Loucy (cell line): ENCODE measurements around the gene CDH4.

Experiments used
- H2AFZ ChIP-seq: fragments of 200-600 bp; sonication (generic); 2 replicates; pipeline ENCODE4 v1.6.0; 2016; ENCODE audit warnings: antibody characterized with exemption, mild to moderate bottlenecking, low read length, moderate library complexity
- H3F3A ChIP-seq: fragments of 200-600 bp; 2 replicates; pipeline ENCODE4 v1.6.0; 2016; ENCODE audit warnings: antibody characterized with exemption, low read depth, mild to moderate bottlenecking
- H3K27me3 ChIP-seq: fragments of 200-600 bp; sonication (generic); 2 replicates; pipeline ENCODE4 v1.6.1; 2014; ENCODE audit warnings: low read length, mild to moderate bottlenecking; ENCODE audit not compliant: insufficient read depth, poor library complexity, severe bottlenecking
- H3K36me3 ChIP-seq: fragments of 200-600 bp; sonication (generic); 2 replicates; pipeline ENCODE4 v1.6.1; 2016; ENCODE audit warnings: low read length; ENCODE audit not compliant: insufficient read depth
- H3K4me1 ChIP-seq: fragments of 200-600 bp; sonication (generic); 2 replicates; pipeline ENCODE4 v1.5.1; 2014; ENCODE audit warnings: low read length, mild to moderate bottlenecking; ENCODE audit not compliant: insufficient read depth, poor library complexity, severe bottlenecking
- H3K4me2 ChIP-seq: fragments of 200-600 bp; sonication (generic); 2 replicates; pipeline ENCODE4 v1.6.0; 2014; ENCODE audit warnings: antibody characterized with exemption, low read length, low read depth, mild to moderate bottlenecking; ENCODE audit not compliant: poor library complexity, severe bottlenecking
- H3K4me3 ChIP-seq: fragments of 200-600 bp; sonication (generic); 2 replicates; pipeline ENCODE4 v1.5.1; 2014; ENCODE audit warnings: low read length, mild to moderate bottlenecking, mixed read lengths; ENCODE audit not compliant: poor library complexity, severe bottlenecking
- H3K79me2 ChIP-seq: fragments of 200-600 bp; sonication (generic); 2 replicates; pipeline ENCODE4 v1.6.1; 2014; ENCODE audit warnings: low read length; ENCODE audit not compliant: insufficient read depth
- H3K9ac ChIP-seq: fragments of 200-600 bp; sonication (generic); 2 replicates; pipeline ENCODE4 v1.6.0; 2014; ENCODE audit warnings: mild to moderate bottlenecking, low read depth, low read length, moderate library complexity; ENCODE audit not compliant: poor library complexity, severe bottlenecking
- H3K9me2 ChIP-seq: fragments of 200-600 bp; sonication (generic); replicated peaks from 2 replicates; pipeline ENCODE4 v1.6.1; 2016; ENCODE audit warnings: low read depth, low read length, mixed read lengths
- H3K9me3 ChIP-seq: fragments of 200-600 bp; sonication (generic); 2 replicates; pipeline ENCODE4 v1.6.1; 2014; ENCODE audit warnings: mild to moderate bottlenecking, antibody characterized with exemption, low read length, low read depth; ENCODE audit not compliant: insufficient read depth
- H4K20me1 ChIP-seq: fragments of 200-600 bp; sonication (generic); 2 replicates; pipeline ENCODE4 v1.6.0; 2014; ENCODE audit warnings: antibody characterized with exemption, low read length, mild to moderate bottlenecking; ENCODE audit not compliant: insufficient read depth, poor library complexity, severe bottlenecking
- EZH2phosphoT487 ChIP-seq: fragments of 200-600 bp; IDR thresholded peaks from 2 replicates; pipeline ENCODE4 v1.6.1; 2018; ENCODE audit warnings: antibody characterized with exemption, mild to moderate bottlenecking, moderate library complexity, borderline replicate concordance
- TF ChIP-seq, protein P1 (sequence below): fragments of 200-600 bp; sonication (generic); conservative IDR thresholded peaks from 2 replicates; pipeline ENCODE4 v1.5.1; 2014; ENCODE audit warnings: mild to moderate bottlenecking, antibody characterized with exemption, low read length

Gene CDH4

DNA sequence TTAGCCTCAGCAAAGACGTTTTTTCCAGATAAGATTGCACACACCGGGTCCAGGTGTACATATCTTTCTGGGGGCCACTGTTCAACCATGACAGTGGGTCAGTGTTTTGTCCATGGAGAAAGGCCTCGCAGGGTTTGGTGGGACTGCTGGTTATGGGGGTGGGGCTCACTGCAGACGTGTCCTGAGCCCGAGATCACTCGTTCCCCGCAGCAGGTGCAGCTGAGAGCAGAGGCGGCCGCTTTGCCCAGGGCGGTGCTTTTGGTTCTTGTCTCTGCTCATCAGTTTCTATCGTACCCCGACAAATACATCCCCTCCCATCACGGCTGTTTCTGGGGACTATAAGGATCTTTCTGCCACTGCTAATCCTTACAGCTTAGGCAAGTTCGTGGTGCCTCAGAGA lies 166.9 kb downstream of the CDH4 start:
- no peaks in the 10 kb centered on the region for H3K9me3 ChIP-seq
- no peak overlapping the region for H3K9ac ChIP-seq
- H3K79me2 ChIP-seq = no peaks in the 10 kb centered on the region
- H2AFZ ChIP-seq = no peak overlapping the region
- no peak overlapping the region for H3K4me2 ChIP-seq
- H3K36me3 ChIP-seq = no peaks in the 10 kb centered on the region
- no peaks in the 10 kb centered on the region for H3K4me1 ChIP-seq
- no peaks in the 10 kb centered on the region for H4K20me1 ChIP-seq
- no peaks in the 10 kb centered on the region for H3K27me3 ChIP-seq
- no peak for TF ChIP-seq EZH2phosphoT487
- TF ChIP-seq, protein P1, sequence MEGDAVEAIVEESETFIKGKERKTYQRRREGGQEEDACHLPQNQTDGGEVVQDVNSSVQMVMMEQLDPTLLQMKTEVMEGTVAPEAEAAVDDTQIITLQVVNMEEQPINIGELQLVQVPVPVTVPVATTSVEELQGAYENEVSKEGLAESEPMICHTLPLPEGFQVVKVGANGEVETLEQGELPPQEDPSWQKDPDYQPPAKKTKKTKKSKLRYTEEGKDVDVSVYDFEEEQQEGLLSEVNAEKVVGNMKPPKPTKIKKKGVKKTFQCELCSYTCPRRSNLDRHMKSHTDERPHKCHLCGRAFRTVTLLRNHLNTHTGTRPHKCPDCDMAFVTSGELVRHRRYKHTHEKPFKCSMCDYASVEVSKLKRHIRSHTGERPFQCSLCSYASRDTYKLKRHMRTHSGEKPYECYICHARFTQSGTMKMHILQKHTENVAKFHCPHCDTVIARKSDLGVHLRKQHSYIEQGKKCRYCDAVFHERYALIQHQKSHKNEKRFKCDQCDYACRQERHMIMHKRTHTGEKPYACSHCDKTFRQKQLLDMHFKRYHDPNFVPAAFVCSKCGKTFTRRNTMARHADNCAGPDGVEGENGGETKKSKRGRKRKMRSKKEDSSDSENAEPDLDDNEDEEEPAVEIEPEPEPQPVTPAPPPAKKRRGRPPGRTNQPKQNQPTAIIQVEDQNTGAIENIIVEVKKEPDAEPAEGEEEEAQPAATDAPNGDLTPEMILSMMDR = no peak
- H3K4me3 ChIP-seq = no peak overlapping the region
- H3F3A ChIP-seq = no peaks in the 10 kb centered on the region
- no peaks in the 10 kb centered on the region for H3K9me2 ChIP-seq

DNA sequence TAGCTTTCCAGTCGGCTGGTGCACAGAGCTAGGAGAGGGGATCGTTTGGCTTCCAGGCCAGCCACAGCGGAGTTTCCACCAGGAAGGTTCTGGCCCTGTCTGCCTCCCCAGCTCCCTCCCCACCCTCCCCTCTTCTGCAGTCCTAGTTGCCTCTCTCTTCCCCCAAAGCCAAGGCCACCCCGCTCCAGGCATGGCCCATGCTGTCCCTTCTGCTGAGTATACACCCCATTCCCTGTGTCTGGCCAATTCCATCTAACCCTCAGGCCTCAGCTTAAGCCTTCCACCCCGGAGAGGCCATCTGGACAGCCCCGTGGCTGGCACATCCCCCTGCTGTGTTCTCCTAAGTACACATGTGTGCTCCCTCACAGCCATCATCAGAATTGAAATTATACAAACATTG lies 167.4 kb downstream of the CDH4 start:
- TF ChIP-seq EZH2phosphoT487 = no peak
- TF ChIP-seq, protein P1 = no peak

DNA sequence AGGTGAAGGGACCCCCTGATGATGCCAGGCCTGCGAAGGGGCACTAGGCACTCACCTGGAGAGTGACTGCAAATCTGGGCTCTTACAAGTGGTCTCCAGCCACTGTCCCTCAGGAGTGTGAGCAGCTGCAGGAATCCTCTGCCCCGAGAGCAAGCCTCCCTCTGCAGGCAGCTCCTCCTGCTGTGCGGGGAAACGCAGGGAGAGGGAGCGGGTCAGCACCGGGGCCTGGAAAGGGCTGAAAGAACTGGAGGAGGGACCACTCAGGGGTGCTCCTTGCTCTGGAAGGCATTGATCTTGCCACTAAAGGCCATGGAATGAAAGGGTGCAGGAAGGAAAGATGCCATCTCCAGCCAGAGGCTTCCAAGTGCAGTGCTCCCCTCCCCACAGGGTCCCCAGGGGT lies 168.0 kb downstream of the CDH4 start:
- Histone ChIP-seq H3K79me2 (no peaks in the 10 kb centered on the region), H2AFZ (no peak overlapping the region), H3K9me3 (no peaks in the 10 kb centered on the region), H3K36me3 (no peaks in the 10 kb centered on the region), H3F3A (no peaks in the 10 kb centered on the region), H3K4me3 (no peak overlapping the region), H3K27me3 (no peaks in the 10 kb centered on the region), H3K9me2 (no peaks in the 10 kb centered on the region), H3K4me2 (no peak overlapping the region), H3K9ac (no peak overlapping the region), H3K4me1 (no peaks in the 10 kb centered on the region), H4K20me1 (no peaks in the 10 kb centered on the region)
- TF ChIP-seq, protein P1 = no peak
- TF ChIP-seq EZH2phosphoT487 = no peak

More for the DNA sequence above, 167.4 kb downstream of the CDH4 start:
- Histone ChIP-seq H3K27me3 (no peaks in the 10 kb centered on the region), H3K9me2 (no peaks in the 10 kb centered on the region), H2AFZ (no peak overlapping the region), H3K9ac (no peak overlapping the region), H3K79me2 (no peaks in the 10 kb centered on the region), H3F3A (no peaks in the 10 kb centered on the region), H3K4me3 (no peak overlapping the region), H3K4me1 (no peaks in the 10 kb centered on the region), H3K4me2 (no peak overlapping the region), H3K9me3 (no peaks in the 10 kb centered on the region), H4K20me1 (no peaks in the 10 kb centered on the region), H3K36me3 (no peaks in the 10 kb centered on the region)
